GM19193 (cell line): ENCODE measurements around the gene HELZ2.

Source experiments
- POLR2A ChIP-seq: IDR thresholded peaks from 4 replicates; pipeline ENCODE4 v1.6.1; 2011; ENCODE audit not compliant: insufficient read depth, insufficient read length; ENCODE audit errors: extremely low read depth

The HELZ2 gene

GRCh38 chr20:63606686-63607085 lies 32.6 kb upstream of the HELZ2 start:
- TF ChIP-seq POLR2A, result no peak

- no peak for TF ChIP-seq POLR2A
These were observed 28.3 kb upstream of the HELZ2 start for GRCh38 chr20:63602321-63602720.

GRCh38 chr20:63599396-63600050 lies 25.5 kb upstream of the HELZ2 start:
- TF ChIP-seq POLR2A, result no peak

- TF ChIP-seq POLR2A, result no peak
These were observed 24.7 kb upstream of the HELZ2 start for GRCh38 chr20:63598479-63599395.

GRCh38 chr20:63597651-63598478 lies 23.8 kb upstream of the HELZ2 start:
- TF ChIP-seq POLR2A, result no peak

- no peak for TF ChIP-seq POLR2A
These were observed 22.4 kb upstream of the HELZ2 start for GRCh38 chr20:63596423-63596822.

- no peak for TF ChIP-seq POLR2A
These were observed 21.5 kb upstream of the HELZ2 start for GRCh38 chr20:63595416-63596127.

GRCh38 chr20:63594043-63594561 lies 20.1 kb upstream of the HELZ2 start:
- no peak for TF ChIP-seq POLR2A

GRCh38 chr20:63592661-63593060 lies 18.6 kb upstream of the HELZ2 start:
- TF ChIP-seq POLR2A, result no peak

- no peak for TF ChIP-seq POLR2A
These were observed 17.8 kb upstream of the HELZ2 start for GRCh38 chr20:63591786-63592355.

- no peak for TF ChIP-seq POLR2A
These were observed 17.1 kb upstream of the HELZ2 start for GRCh38 chr20:63591147-63591533.

GRCh38 chr20:63590218-63591146 lies 16.4 kb upstream of the HELZ2 start:
- TF ChIP-seq POLR2A, result no peak

- no peak for TF ChIP-seq POLR2A
These were observed 15.5 kb upstream of the HELZ2 start for GRCh38 chr20:63589261-63590217.

GRCh38 chr20:63588641-63589041 lies 14.6 kb upstream of the HELZ2 start:
- TF ChIP-seq POLR2A, result no peak
